HepG2 (cell line): ENCODE results near the gene SYVN1. TPM values are rescaled to one million over a fixed set of nuclear protein-coding genes. Genes with fewer than 3 reads are reported as not detected.

Experiments used
- CHD4 ChIP-seq: fragments of 200-600 bp; sonication (generic); IDR thresholded peaks from 2 replicates; pipeline ENCODE4 v1.7.0; 2017; ENCODE audit warnings: mild to moderate bottlenecking, low read length, borderline replicate concordance
- FOXK1 ChIP-seq: sonication (generic); formaldehyde crosslinking; IDR thresholded peaks from 2 replicates; pipeline ENCODE4 v1.4.0; 2020; ENCODE audit warnings: low read depth, missing genetic modification reagents, borderline replicate concordance
- HOXA3 ChIP-seq: sonication (generic); formaldehyde crosslinking; IDR thresholded peaks from 2 replicates; pipeline ENCODE4 v1.5.0; 2020; ENCODE audit warnings: missing genetic modification reagents
- JDP2 ChIP-seq: sonication (generic); formaldehyde crosslinking; IDR thresholded peaks from 2 replicates; pipeline ENCODE4 v1.8.1; 2022; ENCODE audit warnings: missing genetic modification reagents, borderline replicate concordance
- KDM1A ChIP-seq: IDR thresholded peaks from 2 replicates; pipeline ENCODE4 v1.6.1; 2016; ENCODE audit warnings: missing compliant biosample characterization
- NONO ChIP-seq, 2 experiments: fragments of 450-650 bp in 1 of 2; sonication (generic) in 1 of 2; formaldehyde crosslinking in 1 of 2; IDR thresholded peaks in 1 of 2; conservative IDR thresholded peaks in 1 of 2; 2 replicates each; pipeline versions ENCODE4 v1.6.1 to v1.8.0; 2017 to 2022; ENCODE audit warnings: mild to moderate bottlenecking in 1 of 2, missing genetic modification reagents in 1 of 2, moderate library complexity in 1 of 2
- NR1H2 ChIP-seq: sonication (generic); formaldehyde crosslinking; IDR thresholded peaks from 2 replicates; pipeline ENCODE4 v1.8.1; 2022; ENCODE audit warnings: low read depth, missing genetic modification reagents, borderline replicate concordance
- SATB2 ChIP-seq: sonication (generic); formaldehyde crosslinking; IDR thresholded peaks from 2 replicates; pipeline ENCODE4 v1.5.0; 2020; ENCODE audit warnings: missing genetic modification reagents
- SIX4 ChIP-seq: sonication (generic); formaldehyde crosslinking; IDR thresholded peaks from 2 replicates; pipeline ENCODE4 v1.4.0; 2020; ENCODE audit warnings: missing genetic modification reagents
- SMAD3 ChIP-seq: sonication (generic); formaldehyde crosslinking; IDR thresholded peaks from 2 replicates; pipeline ENCODE4 v1.4.0; 2020; ENCODE audit warnings: missing genetic modification reagents
- SMC3 ChIP-seq: IDR thresholded peaks from 2 replicates; pipeline ENCODE4 v1.6.1; 2011; ENCODE audit warnings: low read length, improper control_type of control experiment
- XBP1 ChIP-seq: sonication (generic); formaldehyde crosslinking; IDR thresholded peaks from 2 replicates; pipeline ENCODE4 v1.5.0; 2020; ENCODE audit warnings: missing genetic modification reagents
- ZBTB21 ChIP-seq: sonication (generic); formaldehyde crosslinking; IDR thresholded peaks from 2 replicates; pipeline ENCODE4 v1.4.0; 2020; ENCODE audit warnings: missing genetic modification reagents
- ZFY ChIP-seq: sonication (generic); formaldehyde crosslinking; IDR thresholded peaks from 2 replicates; pipeline ENCODE4 v1.4.0; 2020; ENCODE audit warnings: missing genetic modification reagents
- ZNF225 ChIP-seq: sonication (generic); formaldehyde crosslinking; IDR thresholded peaks from 2 replicates; pipeline ENCODE4 v1.4.0; 2020; ENCODE audit warnings: mild to moderate bottlenecking, missing genetic modification reagents
- ZNF614 ChIP-seq: IDR thresholded peaks from 2 replicates; pipeline ENCODE4 v1.6.1; 2018; ENCODE audit warnings: missing biosample characterization, missing genetic modification reagents, inconsistent platforms, borderline replicate concordance
- ZNF766 ChIP-seq: sonication (generic); formaldehyde crosslinking; IDR thresholded peaks from 2 replicates; pipeline ENCODE4 v1.5.0; 2020; ENCODE audit warnings: missing genetic modification reagents, borderline replicate concordance
- ZNF816 ChIP-seq: sonication (generic); formaldehyde crosslinking; IDR thresholded peaks from 2 replicates; pipeline ENCODE4 v1.8.0; 2022; ENCODE audit warnings: missing genetic modification reagents, mild to moderate bottlenecking, borderline replicate concordance
- polyA plus RNA-seq, 8 experiments: library from polyadenylated mRNA; depleted of rRNA in 3 of 8; stranded (reverse) in 7 of 8; unstranded in 1 of 8; fragments of >200 nt; fragmentation: Illumina TruSeq in 4 of 8; extraction: Trizol in 4 of 8; gene quantifications; 2 replicates each; pipeline versions ENCODE4 v1.2.1 to v1.2.3, GENCODE V29; 2011 to 2016; ENCODE audit warnings: low read depth in 4 of 8, missing spikeins in 1 of 8, mixed read lengths in 1 of 8; ENCODE audit not compliant: insufficient read depth in 1 of 8
- total RNA-seq, 5 experiments: library from RNA; depleted of rRNA; stranded (reverse); fragments of >200 nt; fragmentation: Illumina TruSeq; extraction: Trizol; gene quantifications; 2 replicates each; pipeline ENCODE4 v1.2.3, GENCODE V29; 2016; ENCODE audit warnings: low read depth in 1 of 5
- TF ChIP-seq, protein P1 (sequence below): sonication (generic); formaldehyde crosslinking; IDR thresholded peaks from 2 replicates; pipeline ENCODE4 v1.5.0; 2020; ENCODE audit warnings: mild to moderate bottlenecking, missing genetic modification reagents
- TF ChIP-seq, protein P2 (sequence below): sonication (generic); formaldehyde crosslinking; IDR thresholded peaks from 2 replicates; pipeline ENCODE4 v1.9.0; 2021; ENCODE audit warnings: missing genetic modification reagents, borderline replicate concordance
- TF ChIP-seq, protein P3 (sequence below): sonication (generic); formaldehyde crosslinking; IDR thresholded peaks from 2 replicates; pipeline ENCODE4 v1.4.0; 2020; ENCODE audit warnings: missing genetic modification reagents
- TF ChIP-seq, protein P4 (sequence below): IDR thresholded peaks from 2 replicates; pipeline ENCODE4 v1.6.1; 2016; ENCODE audit warnings: missing biosample characterization, missing genetic modification reagents, low read depth

Gene SYVN1
- total and polyA plus RNA-seq, 2 of the 13 experiments (the other 11 are each of a cell fraction or from before 2014, with no cell fraction given): 10.3 to 22.5 TPM

DNA sequence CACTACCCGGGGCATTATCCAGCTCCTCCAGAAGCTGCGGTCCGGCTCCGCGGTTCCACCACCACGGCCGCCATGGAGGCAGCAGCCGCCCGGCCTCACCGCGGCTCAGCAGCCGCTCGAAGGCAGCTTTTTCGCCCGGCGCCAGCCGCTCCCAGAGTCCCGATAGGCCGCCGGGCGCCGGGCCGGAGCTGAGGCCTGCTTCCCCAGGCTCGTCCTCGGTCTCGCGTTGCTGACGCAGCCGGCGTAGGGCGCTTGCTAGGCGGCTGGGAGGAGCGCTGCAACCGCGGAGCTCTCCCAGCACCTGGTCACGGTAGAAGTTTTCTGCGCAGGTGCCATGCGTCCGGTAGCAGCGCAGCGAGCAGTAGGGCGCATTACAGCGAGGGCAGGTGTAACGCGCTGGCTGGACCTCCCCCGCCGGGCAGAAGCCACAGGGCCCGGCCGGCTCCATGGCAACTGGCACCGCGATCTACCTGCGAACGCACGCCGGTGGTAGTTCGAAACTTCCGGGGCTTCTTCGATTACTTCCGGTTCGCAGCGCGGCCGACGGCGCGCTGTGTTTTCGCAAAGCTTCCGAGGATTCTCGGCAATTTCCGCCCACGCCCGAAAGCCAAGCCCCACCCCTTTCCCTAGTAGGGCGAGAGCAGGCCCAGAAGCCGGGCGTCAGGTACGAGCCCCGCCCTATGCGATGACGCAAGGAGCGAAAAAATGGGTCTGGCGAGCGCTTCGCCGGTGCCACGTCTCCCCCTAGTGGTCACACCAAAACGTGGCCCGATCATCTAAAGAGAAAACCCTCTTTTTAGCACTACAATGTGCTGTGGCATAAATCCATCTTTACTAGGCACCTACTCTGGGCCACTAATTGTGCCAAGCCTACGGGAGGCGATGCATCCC, 16.9 kb downstream of the SYVN1 start, which contains the start of gene ZNHIT2 (continued):
- TF ChIP-seq FOXK1 (CRISPR knock-in tag) (peak; percentile 86; the same call in 1 of the 2 replicates), CHD4 (no peak), SMC3 (peak; percentile 76), ZFY (peak; percentile 100), XBP1 (no peak), SIX4 (CRISPR knock-in tag) (no peak), NONO (IDR thresholded peaks at IDR 0.05) (no peak), NONO (CRISPR knock-in tag; conservative IDR thresholded peaks at IDR 0.05) (peak; percentile 86; the same call in 1 of the 2 replicates), KDM1A (CRISPR knock-in tag) (no peak), NR1H2 (no peak), ZBTB21 (CRISPR knock-in tag) (peak; percentile 75; the same call in 1 of the 2 replicates), HOXA3 (CRISPR knock-in tag) (peak; percentile 76; the same call in 1 of the 2 replicates), ZNF614 (CRISPR knock-in tag) (no peak), ZNF225 (CRISPR knock-in tag) (peak; percentile 44; the same call in 1 of the 2 replicates), SMAD3 (CRISPR knock-in tag) (peak; percentile 49; the same call in 1 of the 2 replicates), SATB2 (CRISPR knock-in tag) (no peak; the same call in 1 of the 2 replicates), ZNF816 (CRISPR knock-in tag) (peak; percentile 80; the same call in 1 of the 2 replicates), ZNF766 (CRISPR knock-in tag) (no peak), JDP2 (CRISPR knock-in tag) (no peak; the same call in 1 of the 2 replicates)
- TF ChIP-seq, protein P1, sequence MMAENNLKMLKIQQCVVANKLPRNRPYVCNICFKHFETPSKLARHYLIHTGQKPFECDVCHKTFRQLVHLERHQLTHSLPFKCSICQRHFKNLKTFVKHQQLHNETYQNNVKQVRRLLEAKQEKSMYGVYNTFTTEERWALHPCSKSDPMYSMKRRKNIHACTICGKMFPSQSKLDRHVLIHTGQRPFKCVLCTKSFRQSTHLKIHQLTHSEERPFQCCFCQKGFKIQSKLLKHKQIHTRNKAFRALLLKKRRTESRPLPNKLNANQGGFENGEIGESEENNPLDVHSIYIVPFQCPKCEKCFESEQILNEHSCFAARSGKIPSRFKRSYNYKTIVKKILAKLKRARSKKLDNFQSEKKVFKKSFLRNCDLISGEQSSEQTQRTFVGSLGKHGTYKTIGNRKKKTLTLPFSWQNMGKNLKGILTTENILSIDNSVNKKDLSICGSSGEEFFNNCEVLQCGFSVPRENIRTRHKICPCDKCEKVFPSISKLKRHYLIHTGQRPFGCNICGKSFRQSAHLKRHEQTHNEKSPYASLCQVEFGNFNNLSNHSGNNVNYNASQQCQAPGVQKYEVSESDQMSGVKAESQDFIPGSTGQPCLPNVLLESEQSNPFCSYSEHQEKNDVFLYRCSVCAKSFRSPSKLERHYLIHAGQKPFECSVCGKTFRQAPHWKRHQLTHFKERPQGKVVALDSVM (CRISPR knock-in tag): peak; percentile 44
- TF ChIP-seq, protein P2, sequence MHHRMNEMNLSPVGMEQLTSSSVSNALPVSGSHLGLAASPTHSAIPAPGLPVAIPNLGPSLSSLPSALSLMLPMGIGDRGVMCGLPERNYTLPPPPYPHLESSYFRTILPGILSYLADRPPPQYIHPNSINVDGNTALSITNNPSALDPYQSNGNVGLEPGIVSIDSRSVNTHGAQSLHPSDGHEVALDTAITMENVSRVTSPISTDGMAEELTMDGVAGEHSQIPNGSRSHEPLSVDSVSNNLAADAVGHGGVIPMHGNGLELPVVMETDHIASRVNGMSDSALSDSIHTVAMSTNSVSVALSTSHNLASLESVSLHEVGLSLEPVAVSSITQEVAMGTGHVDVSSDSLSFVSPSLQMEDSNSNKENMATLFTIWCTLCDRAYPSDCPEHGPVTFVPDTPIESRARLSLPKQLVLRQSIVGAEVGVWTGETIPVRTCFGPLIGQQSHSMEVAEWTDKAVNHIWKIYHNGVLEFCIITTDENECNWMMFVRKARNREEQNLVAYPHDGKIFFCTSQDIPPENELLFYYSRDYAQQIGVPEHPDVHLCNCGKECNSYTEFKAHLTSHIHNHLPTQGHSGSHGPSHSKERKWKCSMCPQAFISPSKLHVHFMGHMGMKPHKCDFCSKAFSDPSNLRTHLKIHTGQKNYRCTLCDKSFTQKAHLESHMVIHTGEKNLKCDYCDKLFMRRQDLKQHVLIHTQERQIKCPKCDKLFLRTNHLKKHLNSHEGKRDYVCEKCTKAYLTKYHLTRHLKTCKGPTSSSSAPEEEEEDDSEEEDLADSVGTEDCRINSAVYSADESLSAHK (CRISPR knock-in tag): no peak
- TF ChIP-seq, protein P3, sequence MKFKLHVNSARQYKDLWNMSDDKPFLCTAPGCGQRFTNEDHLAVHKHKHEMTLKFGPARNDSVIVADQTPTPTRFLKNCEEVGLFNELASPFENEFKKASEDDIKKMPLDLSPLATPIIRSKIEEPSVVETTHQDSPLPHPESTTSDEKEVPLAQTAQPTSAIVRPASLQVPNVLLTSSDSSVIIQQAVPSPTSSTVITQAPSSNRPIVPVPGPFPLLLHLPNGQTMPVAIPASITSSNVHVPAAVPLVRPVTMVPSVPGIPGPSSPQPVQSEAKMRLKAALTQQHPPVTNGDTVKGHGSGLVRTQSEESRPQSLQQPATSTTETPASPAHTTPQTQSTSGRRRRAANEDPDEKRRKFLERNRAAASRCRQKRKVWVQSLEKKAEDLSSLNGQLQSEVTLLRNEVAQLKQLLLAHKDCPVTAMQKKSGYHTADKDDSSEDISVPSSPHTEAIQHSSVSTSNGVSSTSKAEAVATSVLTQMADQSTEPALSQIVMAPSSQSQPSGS (CRISPR knock-in tag): peak; percentile 94
- TF ChIP-seq, protein P4, sequence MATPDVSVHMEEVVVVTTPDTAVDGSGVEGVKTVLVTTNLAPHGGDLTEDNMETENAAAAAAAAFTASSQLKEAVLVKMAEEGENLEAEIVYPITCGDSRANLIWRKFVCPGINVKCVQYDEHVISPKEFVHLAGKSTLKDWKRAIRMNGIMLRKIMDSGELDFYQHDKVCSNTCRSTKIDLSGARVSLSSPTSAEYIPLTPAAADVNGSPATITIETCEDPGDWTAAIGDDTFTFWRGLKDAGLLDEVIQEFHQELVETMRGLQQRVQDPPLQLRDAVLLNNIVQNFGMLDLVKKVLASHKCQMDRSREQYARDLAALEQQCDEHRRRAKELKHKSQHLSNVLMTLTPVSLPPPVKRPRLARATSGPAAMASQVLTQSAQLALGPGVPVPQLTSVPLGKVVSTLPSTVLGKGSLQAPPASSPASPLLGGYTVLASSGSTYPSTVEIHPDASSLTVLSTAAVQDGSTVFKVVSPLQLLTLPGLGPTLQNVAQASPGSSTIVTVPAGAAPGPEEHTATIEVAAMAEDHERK (CRISPR knock-in tag): peak; percentile 60; the same call in 1 of the 2 replicates
